ENCODE measurements around the gene SPATC1L. TPM values are rescaled to one million over a fixed set of nuclear protein-coding genes. Genes with fewer than 3 reads are reported as not detected.

SPATC1L gene
- total and polyA plus RNA-seq, 2 donors from 2014 or later: 3.7 to 8.7 TPM

- DNase-seq: peak in 2 of 5 donors; percentile 24 to 67
- Histone ChIP-seq H3K4me1 (ENCODE audit: control insufficient read depth in 2 of 3, insufficient read depth in 2 of 3, low read depth in 1 of 3, low read length in 3 of 3) (no peaks in the 10 kb centered on the region), H3K9ac (ENCODE audit: low read length in 3 of 3) (no peak overlapping the region), H3K36me3 (ENCODE audit: control insufficient read depth in 2 of 3, insufficient read depth in 3 of 3, low read length in 3 of 3) (peaks cover 0 to 5% (median 0%) of the 10 kb centered on the region in 3 donors), H3K27me3 (ENCODE audit: control insufficient read depth, insufficient read depth, low read length) (no peaks in the 10 kb centered on the region), H3K9me3 (ENCODE audit: control insufficient read depth in 2 of 3, insufficient read depth in 1 of 3, low read length in 3 of 3) (peaks cover 0 to 7% (median 3%) of the 10 kb centered on the region in 3 donors), H3K27ac (ENCODE audit: low read depth in 2 of 2, low read length in 2 of 2) (no peak overlapping the region), H3K4me3 (ENCODE audit: low read length in 3 of 3) (no peak overlapping the region)
- no peak for TF ChIP-seq CTCF (IDR thresholded peaks at IDR 0.05; ENCODE audit: borderline replicate concordance, extremely low read depth, insufficient read depth)
- intact Hi-C loops (cut with DNase I): no loop called here
- FAIRE-seq: no peak
These were observed 72.2 kb downstream of the SPATC1L start for GRCh38 chr21:46111857-46112724.

GRCh38 chr21:46111193-46111571 lies 73.1 kb downstream of the SPATC1L start:
- no peaks in the 10 kb centered on the region for H3K4me1 ChIP-seq (ENCODE audit: control insufficient read depth in 2 of 3, insufficient read depth in 2 of 3, low read depth in 1 of 3, low read length in 3 of 3)
- H3K9me3 ChIP-seq (ENCODE audit: control insufficient read depth in 2 of 3, insufficient read depth in 1 of 3, low read length in 3 of 3): peaks cover 0 to 7% (median 3%) of the 10 kb centered on the region in 3 donors
- FAIRE-seq (no peak), DNase-seq (peak in 3 of 5 donors; percentile 7 to 64 (median 31))
- H3K27ac ChIP-seq (ENCODE audit: low read depth in 2 of 2, low read length in 2 of 2): no peak overlapping the region
- H3K4me3 ChIP-seq (ENCODE audit: low read length in 3 of 3): no peak overlapping the region
- intact Hi-C loops (cut with DNase I): no loop called here
- no peaks in the 10 kb centered on the region for H3K27me3 ChIP-seq (ENCODE audit: control insufficient read depth, insufficient read depth, low read length)
- H3K9ac ChIP-seq (ENCODE audit: low read length in 3 of 3): no peak overlapping the region
- TF ChIP-seq CTCF (IDR thresholded peaks at IDR 0.05; ENCODE audit: borderline replicate concordance, extremely low read depth, insufficient read depth): no peak
- peaks cover 0 to 5% (median 0%) of the 10 kb centered on the region in 3 donors for H3K36me3 ChIP-seq (ENCODE audit: control insufficient read depth in 2 of 3, insufficient read depth in 3 of 3, low read length in 3 of 3)

Other genes with a start within 250 kb of the SPATC1L start
- 127 TPM for gene COL6A1, start 202.7 kb downstream of the SPATC1L start, total RNA-seq
- gene COL6A1, start 202.7 kb downstream of the SPATC1L start, polyA plus RNA-seq (ENCODE audit: insufficient read depth, low read depth, low replicate concordance): 112 TPM
- gene COL6A2, start 86.3 kb downstream of the SPATC1L start, total RNA-seq: 174 TPM
- gene COL6A2, start 86.3 kb downstream of the SPATC1L start, polyA plus RNA-seq (ENCODE audit: insufficient read depth, low read depth, low replicate concordance): 52.4 TPM
- 51.6 TPM for gene FTCD, start 28.9 kb downstream of the SPATC1L start, total RNA-seq
- gene FTCD, start 28.9 kb downstream of the SPATC1L start, polyA plus RNA-seq (ENCODE audit: insufficient read depth, low read depth, low replicate concordance): 273 TPM
- 24.6 TPM for gene LSS, start 44.3 kb upstream of the SPATC1L start, total RNA-seq
- gene LSS, start 44.3 kb upstream of the SPATC1L start, polyA plus RNA-seq (ENCODE audit: insufficient read depth, low read depth, low replicate concordance): 15.8 TPM
- 101 TPM for gene MCM3AP, start 101.2 kb upstream of the SPATC1L start, total RNA-seq
- 29.0 TPM for gene MCM3AP, start 101.2 kb upstream of the SPATC1L start, polyA plus RNA-seq (ENCODE audit: insufficient read depth, low read depth, low replicate concordance)
- 17.5 TPM for gene YBEY, start 101.9 kb upstream of the SPATC1L start, total RNA-seq
- 29.6 TPM for gene YBEY, start 101.9 kb upstream of the SPATC1L start, polyA plus RNA-seq (ENCODE audit: insufficient read depth, low read depth, low replicate concordance)
- gene C21orf58, start 139.4 kb upstream of the SPATC1L start, total RNA-seq: 2.7 TPM
- 0.67 TPM for gene C21orf58, start 139.4 kb upstream of the SPATC1L start, polyA plus RNA-seq (ENCODE audit: insufficient read depth, low read depth, low replicate concordance)
- gene PCNT, start 139.7 kb upstream of the SPATC1L start, total RNA-seq: 26.1 TPM
- gene PCNT, start 139.7 kb upstream of the SPATC1L start, polyA plus RNA-seq (ENCODE audit: insufficient read depth, low read depth, low replicate concordance): 4.2 TPM